ENCODE data around the gene CDK10. TPM values are rescaled to one million over a fixed set of nuclear protein-coding genes. Genes with fewer than 3 reads are reported as not detected.

The CDK10 gene
- total RNA-seq, 1 donor from 2014 or later, result 58.8 TPM

GRCh38 chr16:89723279-89724250 lies 37.1 kb downstream of the CDK10 start:
- intact Hi-C loops (cut with DNase I), result no loop called here
- peak; percentile 92 for DNase-seq (ENCODE audit: low spot score)
- peak; percentile 57 for ATAC-seq

GRCh38 chr16:89727406-89728120 lies 41.1 kb downstream of the CDK10 start:
- intact Hi-C loops (cut with DNase I), result no loop called here
- DNase-seq (ENCODE audit: low spot score), result no peak
- no peak for ATAC-seq

GRCh38 chr16:89729293-89729692 lies 42.8 kb downstream of the CDK10 start:
- no peak for ATAC-seq
- no peak for DNase-seq (ENCODE audit: low spot score)
- intact Hi-C loops (cut with DNase I), result no loop called here

DNA sequence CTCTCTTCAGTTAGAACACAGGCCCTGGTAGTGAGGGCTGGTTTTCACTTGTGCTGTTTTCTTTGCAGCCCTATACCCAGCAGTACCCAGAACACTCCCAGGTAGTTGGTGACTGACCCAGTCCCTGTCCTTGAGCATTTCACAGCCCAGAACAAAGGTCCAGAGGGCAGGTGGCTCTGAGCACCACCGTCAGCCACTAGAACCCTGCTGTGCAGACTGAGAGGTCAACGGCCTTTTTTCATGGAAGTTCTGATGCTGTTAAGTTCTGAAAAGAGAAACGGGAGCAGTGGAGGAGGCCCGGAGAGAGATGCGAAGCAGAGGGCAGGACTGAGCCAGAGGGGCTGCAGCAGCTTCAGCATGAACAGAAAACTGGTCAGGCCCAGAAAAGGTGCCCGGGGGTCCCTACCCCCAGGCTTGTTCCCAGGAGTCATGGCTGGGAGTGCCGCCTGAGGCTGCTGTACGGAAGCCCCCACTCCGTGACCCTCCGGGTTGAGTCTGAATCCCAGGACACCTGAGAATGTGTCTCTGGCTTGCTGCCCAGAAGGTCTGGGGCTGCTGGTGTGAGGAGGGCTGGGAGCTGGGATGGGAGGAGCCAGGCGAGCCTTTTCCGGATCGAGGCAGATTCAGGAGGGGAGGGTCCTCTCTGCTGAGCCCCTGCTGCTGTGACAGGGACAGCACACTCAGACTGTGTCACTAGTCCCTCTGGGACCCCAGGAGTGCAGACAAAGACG lies 43.5 kb downstream of the CDK10 start:
- DNase-seq (ENCODE audit: low spot score) (no peak), ATAC-seq (no peak)
- intact Hi-C loops (cut with DNase I), result no loop called here

DNA sequence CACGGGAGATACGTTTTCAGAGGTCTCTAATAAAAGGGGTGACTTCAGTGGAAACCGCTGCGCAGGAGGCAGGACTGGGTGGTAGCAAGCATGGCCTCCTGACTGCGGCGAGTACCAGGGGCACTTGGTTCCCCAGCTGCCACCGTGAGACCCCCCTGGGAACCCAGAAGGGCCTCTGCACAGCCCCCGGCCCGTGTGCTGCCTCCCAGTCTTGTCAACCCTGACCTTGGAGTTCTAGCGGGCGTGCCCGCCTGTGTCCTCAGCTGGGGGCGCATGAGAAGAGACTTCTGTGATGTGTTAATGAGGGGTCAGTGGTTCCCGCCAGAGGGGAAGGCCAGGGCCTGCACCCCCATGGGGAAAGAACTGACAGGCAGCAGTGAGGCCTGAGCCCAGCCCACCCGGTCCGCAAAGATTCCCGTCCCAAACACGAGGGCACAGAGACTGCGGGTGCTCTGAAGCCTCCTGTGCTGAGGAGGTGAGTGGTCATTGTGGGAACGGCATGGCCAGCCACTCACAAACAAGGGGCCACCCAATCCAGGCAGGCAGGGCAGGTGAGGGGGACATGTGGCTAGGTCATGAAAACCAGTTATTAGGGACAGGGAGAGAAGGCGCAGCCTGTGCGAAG lies 44.2 kb downstream of the CDK10 start:
- ATAC-seq (no peak), DNase-seq (ENCODE audit: low spot score) (no peak)
- intact Hi-C loops (cut with DNase I), result no loop called here

DNA sequence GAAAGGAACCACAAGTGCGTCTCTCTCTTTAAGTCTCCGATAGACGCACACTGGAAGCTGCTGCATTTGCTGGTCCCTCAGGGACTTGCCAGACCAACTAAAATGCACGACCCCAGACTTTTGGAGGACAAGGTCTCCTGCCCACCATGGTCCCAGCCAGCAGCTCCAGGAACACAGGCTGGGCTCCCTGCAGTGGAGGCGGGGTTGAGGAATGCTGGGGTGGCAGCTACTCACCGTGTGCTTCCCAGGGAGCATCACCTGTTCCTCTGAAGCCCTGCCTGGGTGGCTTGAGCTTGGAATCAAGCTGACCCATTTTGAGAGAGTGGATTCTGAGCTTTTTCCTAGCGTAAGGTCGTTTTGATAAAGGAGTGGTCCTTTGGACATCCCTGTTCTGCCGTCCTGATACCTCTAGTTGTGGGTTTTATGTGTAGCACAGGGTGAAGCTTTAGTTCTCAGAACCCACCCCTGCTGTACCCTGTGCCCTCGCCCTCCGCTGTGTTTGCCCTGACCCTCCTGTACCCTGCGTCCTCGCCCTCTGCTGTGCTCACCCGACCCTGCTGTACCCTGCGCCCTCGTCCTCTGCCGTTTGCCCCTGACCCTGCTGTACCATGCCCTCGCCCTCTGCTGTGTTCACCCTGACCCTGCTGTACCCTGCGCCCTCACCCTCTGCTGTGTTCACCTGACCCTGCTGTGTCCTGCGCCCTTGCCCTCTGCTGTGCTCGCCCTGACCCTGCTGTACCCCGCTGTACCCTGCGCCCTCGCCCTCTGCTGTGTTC lies 45.8 kb downstream of the CDK10 start:
- peak; percentile 10 for ATAC-seq
- no peak for DNase-seq (ENCODE audit: low spot score)
- intact Hi-C loops (cut with DNase I), result no loop called here

GRCh38 chr16:89732918-89733242 lies 46.4 kb downstream of the CDK10 start:
- DNase-seq (ENCODE audit: low spot score) (no peak), ATAC-seq (no peak)
- intact Hi-C loops (cut with DNase I), result no loop called here

- intact Hi-C loops (cut with DNase I), result no loop called here
- no peak for DNase-seq (ENCODE audit: low spot score)
- no peak for ATAC-seq
Observed at GRCh38 chr16:89733322-89733721, 46.8 kb downstream of the CDK10 start.

- DNase-seq (ENCODE audit: low spot score), result no peak
Observed at GRCh38 chr16:89733792-89734191, 47.3 kb downstream of the CDK10 start.

DNA sequence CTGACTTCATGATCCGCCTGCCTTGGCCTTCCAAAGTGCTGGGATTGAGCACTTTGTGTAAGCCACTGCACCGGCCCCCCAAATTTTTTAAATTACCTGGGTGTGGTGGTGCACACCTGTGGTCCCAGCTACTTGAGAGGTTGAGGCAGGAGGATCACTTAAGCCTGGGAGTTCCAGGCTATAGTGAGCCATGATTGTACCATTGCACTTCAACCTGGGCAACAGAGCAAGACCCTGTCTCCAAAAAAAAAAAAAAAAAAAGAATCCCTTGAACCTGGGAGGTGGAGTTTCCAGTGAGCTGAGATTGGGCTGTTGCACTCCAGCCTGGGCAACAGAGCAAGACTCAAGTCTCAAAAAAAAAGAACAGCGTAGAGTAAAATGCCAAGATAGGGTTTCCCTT lies 50.1 kb downstream of the CDK10 start:
- DNase-seq (ENCODE audit: low spot score) (no peak), ATAC-seq (no peak)
- intact Hi-C loops (cut with DNase I), result no loop called here

More at GRCh38 chr16:89733792-89734191, 47.3 kb downstream of the CDK10 start:
- intact Hi-C loops (cut with DNase I), result no loop called here
- ATAC-seq, result no peak

GRCh38 chr16:89737341-89738071 lies 51.0 kb downstream of the CDK10 start:
- ATAC-seq (no peak), DNase-seq (ENCODE audit: low spot score) (no peak)
- intact Hi-C loops (cut with DNase I), result no loop called here

DNA sequence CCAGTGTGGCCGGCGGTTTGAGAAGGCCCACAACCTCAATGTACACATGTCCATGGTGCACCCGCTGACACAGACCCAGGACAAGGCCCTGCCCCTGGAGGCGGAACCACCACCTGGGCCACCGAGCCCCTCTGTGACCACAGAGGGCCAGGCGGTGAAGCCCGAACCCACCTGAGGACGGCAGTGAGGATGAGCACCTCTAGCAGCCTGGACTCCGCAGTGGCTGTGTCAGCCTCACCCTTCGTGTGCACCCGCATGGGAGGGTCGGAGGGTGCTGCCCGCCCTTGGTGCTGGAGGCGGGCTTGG lies 51.5 kb downstream of the CDK10 start:
- no peak for ATAC-seq
- intact Hi-C loops (cut with DNase I), result no loop called here
- DNase-seq (ENCODE audit: low spot score), result no peak

GRCh38 chr16:89738538-89739317 lies 52.2 kb downstream of the CDK10 start:
- DNase-seq (ENCODE audit: low spot score), result no peak
- peak; percentile 9 for ATAC-seq
- intact Hi-C loops (cut with DNase I), result no loop called here

DNA sequence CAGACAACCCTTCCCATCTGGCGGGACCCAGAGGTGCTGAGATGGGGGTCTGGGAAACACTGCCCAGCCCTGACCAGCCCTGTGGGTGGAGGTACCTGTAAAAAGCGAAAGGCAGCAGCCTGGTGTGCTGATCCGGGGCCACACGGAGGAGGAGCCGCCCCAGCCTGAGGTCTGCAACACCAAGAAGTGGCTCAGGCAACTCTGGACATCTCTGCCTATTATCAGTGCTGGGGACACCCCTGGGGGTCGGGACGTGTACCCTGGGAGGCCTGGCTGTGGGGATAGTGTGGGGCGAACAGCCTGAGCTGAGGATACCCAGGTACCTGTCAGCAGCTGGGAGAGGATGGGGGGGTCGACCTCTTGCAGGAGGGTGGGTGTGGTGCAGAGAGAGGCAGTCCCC lies 52.9 kb downstream of the CDK10 start:
- no peak for ATAC-seq
- DNase-seq (ENCODE audit: low spot score), result no peak
- intact Hi-C loops (cut with DNase I), result no loop called here

- ATAC-seq (no peak), DNase-seq (ENCODE audit: low spot score) (no peak)
- intact Hi-C loops (cut with DNase I), result no loop called here
Observed at GRCh38 chr16:89741342-89742014, 55.0 kb downstream of the CDK10 start.

GRCh38 chr16:89742948-89743347 lies 56.5 kb downstream of the CDK10 start:
- DNase-seq (ENCODE audit: low spot score) (no peak), ATAC-seq (no peak)
- intact Hi-C loops (cut with DNase I), result no loop called here

- intact Hi-C loops (cut with DNase I), result no loop called here
- ATAC-seq (no peak), DNase-seq (ENCODE audit: low spot score) (no peak)
Observed at GRCh38 chr16:89744813-89745212, 58.3 kb downstream of the CDK10 start.
